Measurements from ENCODE around the gene NTN1. TPM values are rescaled to one million over a fixed set of nuclear protein-coding genes. Genes with fewer than 3 reads are reported as not detected.
A peak's percentile ranks its signal among the peaks of the same experiment; 100 is the strongest.

The NTN1 gene
- total RNA-seq, 2 donors from 2014 or later = 68.8 to 79.0 TPM

DNA sequence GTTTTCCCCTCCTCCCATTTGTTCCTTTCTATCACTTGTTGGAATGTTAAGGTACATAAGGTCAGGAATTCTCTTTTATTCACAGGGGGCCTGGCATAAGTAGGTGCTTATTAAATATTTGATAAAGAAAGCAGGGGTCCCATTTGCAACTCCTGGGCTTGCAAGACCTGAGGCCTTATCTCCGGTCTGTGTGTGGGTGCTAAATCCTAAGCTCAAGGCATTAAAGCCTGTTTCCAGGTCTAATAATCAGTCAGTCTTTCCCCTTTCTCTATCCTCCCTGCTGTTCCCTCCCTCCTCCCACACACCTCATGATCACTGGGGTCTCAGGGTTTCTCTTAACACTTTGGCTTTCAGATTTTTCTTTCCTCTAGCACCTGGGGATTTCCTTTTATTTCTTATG is 17.1 kb downstream of the NTN1 start:
- Histone ChIP-seq H3K9me3 (no peaks in the 10 kb centered on the region), H3K4me3 (no peak overlapping the region), H3K27ac (no peak overlapping the region), H3K36me3 (no peaks in the 10 kb centered on the region), H3K4me1 (ENCODE audit: control insufficient read depth in 1 of 2, low read depth in 2 of 2) (peaks cover 0 to 4% of the 10 kb centered on the region in 2 donors), H3K27me3 (replicated peaks; ENCODE audit: insufficient read depth) (no peaks in the 10 kb centered on the region)
- no peak for DNase-seq (ENCODE audit: low spot score)
- TF ChIP-seq, protein P1, sequence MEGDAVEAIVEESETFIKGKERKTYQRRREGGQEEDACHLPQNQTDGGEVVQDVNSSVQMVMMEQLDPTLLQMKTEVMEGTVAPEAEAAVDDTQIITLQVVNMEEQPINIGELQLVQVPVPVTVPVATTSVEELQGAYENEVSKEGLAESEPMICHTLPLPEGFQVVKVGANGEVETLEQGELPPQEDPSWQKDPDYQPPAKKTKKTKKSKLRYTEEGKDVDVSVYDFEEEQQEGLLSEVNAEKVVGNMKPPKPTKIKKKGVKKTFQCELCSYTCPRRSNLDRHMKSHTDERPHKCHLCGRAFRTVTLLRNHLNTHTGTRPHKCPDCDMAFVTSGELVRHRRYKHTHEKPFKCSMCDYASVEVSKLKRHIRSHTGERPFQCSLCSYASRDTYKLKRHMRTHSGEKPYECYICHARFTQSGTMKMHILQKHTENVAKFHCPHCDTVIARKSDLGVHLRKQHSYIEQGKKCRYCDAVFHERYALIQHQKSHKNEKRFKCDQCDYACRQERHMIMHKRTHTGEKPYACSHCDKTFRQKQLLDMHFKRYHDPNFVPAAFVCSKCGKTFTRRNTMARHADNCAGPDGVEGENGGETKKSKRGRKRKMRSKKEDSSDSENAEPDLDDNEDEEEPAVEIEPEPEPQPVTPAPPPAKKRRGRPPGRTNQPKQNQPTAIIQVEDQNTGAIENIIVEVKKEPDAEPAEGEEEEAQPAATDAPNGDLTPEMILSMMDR (IDR thresholded peaks at IDR 0.05) = no peak
- ATAC-seq (ENCODE audit: insufficient number of reproducible peaks, low FRiP score, low read depth) = no peak

DNA sequence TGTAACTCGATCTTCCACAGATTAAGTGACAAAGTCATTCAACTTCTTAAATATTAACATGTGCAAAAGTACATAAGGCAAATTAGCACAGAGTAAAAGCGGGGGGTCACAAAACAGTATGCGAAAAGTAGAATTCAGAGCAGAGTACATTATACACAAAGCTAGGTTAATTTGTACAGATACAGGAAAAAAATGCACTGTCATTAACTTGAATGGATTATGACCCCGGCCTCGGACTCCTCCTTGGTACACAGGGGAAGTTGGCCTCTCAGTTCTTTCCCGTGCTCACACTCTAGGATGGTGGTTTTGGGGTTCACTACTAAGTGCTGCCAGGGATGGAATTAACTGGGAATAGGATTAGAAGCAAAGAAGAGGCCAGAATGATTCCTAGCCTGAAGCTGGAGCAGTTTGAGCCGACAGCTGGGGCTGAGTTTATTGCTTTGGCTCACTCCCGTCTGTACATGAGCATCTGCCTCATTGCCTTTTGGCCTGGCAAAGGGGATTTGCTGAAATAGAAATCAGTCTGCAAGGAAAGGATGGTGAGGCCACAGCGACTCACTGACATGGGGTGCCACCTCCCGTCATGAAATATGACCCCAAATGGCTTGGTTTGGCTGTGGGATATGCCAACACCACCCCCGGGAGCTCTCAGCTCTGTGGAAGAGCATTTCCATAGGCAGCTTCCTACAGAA is 23.6 kb downstream of the NTN1 start:
- no peak for DNase-seq (ENCODE audit: low spot score)
- H3K4me1 ChIP-seq (ENCODE audit: control insufficient read depth in 1 of 2, low read depth in 2 of 2) = peaks cover 4 to 15% of the 10 kb centered on the region in 2 donors
- no peak overlapping the region for H3K4me3 ChIP-seq
- H3K36me3 ChIP-seq = no peaks in the 10 kb centered on the region
- H3K27me3 ChIP-seq (replicated peaks; ENCODE audit: insufficient read depth) = no peaks in the 10 kb centered on the region
- no peak for ATAC-seq (ENCODE audit: insufficient number of reproducible peaks, low FRiP score, low read depth)
- H3K9me3 ChIP-seq = peaks cover 4% of the 10 kb centered on the region
- TF ChIP-seq, protein P1 (IDR thresholded peaks at IDR 0.05) = no peak
- peak overlapping the region in 1 of 2 donors; percentile 31 for H3K27ac ChIP-seq

DNA sequence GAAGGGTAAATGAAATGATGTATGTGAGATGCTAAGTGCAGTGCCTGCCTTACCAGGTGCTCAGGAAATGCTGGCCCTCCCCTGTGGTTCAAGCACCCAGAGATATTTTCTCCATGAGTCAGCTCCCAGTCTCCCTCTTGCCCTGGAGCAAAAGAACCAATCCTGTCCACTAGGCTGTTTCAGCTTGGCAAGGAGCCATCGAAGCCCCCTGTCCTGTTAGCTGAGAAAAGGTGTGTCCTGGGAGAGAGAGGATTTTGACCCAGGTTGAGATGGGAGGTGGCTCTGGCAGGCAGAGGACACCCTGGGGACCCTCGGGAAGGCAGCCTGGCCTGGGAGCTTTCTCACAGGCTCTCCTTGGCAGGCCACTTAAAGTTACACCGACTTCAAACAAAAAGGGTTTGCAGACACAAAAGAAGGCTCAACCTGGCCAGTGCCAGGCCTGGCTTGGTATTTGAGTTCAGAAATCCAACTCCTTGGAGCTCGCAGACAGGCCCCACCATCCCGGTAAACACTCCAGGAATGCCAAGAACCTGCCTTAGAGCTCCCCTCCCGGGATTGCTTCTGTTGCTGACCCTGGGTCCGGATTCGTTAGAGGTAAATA is 29.6 kb downstream of the NTN1 start:
- Histone ChIP-seq H3K4me3 (no peak overlapping the region), H3K36me3 (no peaks in the 10 kb centered on the region), H3K27me3 (replicated peaks; ENCODE audit: insufficient read depth) (no peaks in the 10 kb centered on the region), H3K4me1 (ENCODE audit: control insufficient read depth in 1 of 2, low read depth in 2 of 2) (peaks cover 6 to 23% of the 10 kb centered on the region in 2 donors), H3K27ac (peak overlapping the region in 1 of 2 donors; percentile 33), H3K9me3 (peaks cover 4% of the 10 kb centered on the region)
- ATAC-seq (ENCODE audit: insufficient number of reproducible peaks, low FRiP score, low read depth) (no peak), DNase-seq (ENCODE audit: low spot score) (no peak)
- TF ChIP-seq, protein P1 (IDR thresholded peaks at IDR 0.05) = no peak

DNA sequence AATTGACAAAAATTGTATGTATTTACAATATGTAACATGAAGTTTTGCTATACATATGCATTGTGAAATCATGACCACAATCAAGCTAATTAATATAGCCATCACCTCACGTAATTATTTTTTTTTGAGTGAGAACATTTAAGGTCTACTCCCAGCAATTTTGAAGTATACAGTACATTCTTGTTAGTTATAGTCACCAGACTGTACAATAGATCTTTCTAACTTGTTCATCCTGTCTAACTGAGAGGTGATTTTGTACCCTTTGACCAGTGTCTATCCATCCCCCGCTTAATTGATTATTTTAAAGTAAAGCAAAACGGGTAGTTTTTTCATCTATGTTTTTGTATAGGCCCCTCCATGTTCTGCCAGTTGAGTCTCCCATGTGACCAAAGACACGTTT is 30.3 kb downstream of the NTN1 start:
- no peak for DNase-seq (ENCODE audit: low spot score)
- Histone ChIP-seq H3K27me3 (replicated peaks; ENCODE audit: insufficient read depth) (no peaks in the 10 kb centered on the region), H3K36me3 (no peaks in the 10 kb centered on the region), H3K9me3 (peaks cover 4% of the 10 kb centered on the region), H3K27ac (no peak overlapping the region), H3K4me3 (no peak overlapping the region), H3K4me1 (ENCODE audit: control insufficient read depth in 1 of 2, low read depth in 2 of 2) (peaks cover 6 to 23% of the 10 kb centered on the region in 2 donors)
- no peak for ATAC-seq (ENCODE audit: insufficient number of reproducible peaks, low FRiP score, low read depth)
- TF ChIP-seq, protein P1 (IDR thresholded peaks at IDR 0.05) = no peak

DNA sequence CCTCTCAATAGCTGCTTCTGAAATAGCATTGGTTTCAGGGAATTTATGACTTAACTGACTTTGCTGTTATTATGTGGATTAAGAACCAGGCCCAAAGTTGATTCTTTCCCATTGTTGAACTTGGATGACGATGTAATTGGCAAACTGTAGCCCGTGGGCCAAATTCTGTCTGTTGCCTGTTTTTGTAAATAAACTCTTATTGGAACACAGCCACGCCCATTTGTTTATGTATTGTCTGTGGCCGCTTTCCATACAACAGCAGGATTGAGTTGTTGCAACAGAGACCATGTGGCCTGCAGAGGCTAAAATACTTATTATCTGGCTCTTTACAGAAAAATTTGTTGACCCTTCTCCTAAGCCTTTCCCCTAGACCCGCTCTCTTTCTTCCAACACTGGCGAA is 31.6 kb downstream of the NTN1 start:
- no peaks in the 10 kb centered on the region for H3K36me3 ChIP-seq
- H3K27me3 ChIP-seq (replicated peaks; ENCODE audit: insufficient read depth) = no peaks in the 10 kb centered on the region
- H3K27ac ChIP-seq = no peak overlapping the region
- TF ChIP-seq, protein P1 (IDR thresholded peaks at IDR 0.05) = no peak
- H3K4me3 ChIP-seq = no peak overlapping the region
- H3K4me1 ChIP-seq (ENCODE audit: control insufficient read depth in 1 of 2, low read depth in 2 of 2) = peaks cover 6 to 23% of the 10 kb centered on the region in 2 donors
- ATAC-seq (ENCODE audit: insufficient number of reproducible peaks, low FRiP score, low read depth) (no peak), DNase-seq (ENCODE audit: low spot score) (no peak)
- H3K9me3 ChIP-seq = peaks cover 4% of the 10 kb centered on the region
